Measurements from ENCODE around the gene COX6A2.

DNA sequence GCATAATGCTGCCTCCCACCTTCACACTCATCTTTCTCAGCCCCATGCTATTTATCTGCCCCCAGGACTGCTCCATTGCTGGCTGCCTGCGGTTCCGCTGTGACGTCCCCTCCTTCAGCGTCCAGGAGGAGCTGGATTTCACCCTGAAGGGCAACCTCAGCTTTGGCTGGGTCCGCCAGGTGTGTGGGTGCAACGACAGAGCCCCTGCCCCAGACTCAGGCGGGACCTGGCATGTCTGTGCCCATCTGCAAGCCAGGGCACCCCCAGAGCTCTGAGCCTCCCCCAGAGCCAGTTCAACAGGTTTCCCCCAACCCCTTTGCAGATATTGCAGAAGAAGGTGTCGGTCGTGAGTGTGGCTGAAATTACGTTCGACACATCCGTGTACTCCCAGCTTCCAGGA, 48.0 kb downstream of the COX6A2 start:
- TF ChIP-seq, protein P1, sequence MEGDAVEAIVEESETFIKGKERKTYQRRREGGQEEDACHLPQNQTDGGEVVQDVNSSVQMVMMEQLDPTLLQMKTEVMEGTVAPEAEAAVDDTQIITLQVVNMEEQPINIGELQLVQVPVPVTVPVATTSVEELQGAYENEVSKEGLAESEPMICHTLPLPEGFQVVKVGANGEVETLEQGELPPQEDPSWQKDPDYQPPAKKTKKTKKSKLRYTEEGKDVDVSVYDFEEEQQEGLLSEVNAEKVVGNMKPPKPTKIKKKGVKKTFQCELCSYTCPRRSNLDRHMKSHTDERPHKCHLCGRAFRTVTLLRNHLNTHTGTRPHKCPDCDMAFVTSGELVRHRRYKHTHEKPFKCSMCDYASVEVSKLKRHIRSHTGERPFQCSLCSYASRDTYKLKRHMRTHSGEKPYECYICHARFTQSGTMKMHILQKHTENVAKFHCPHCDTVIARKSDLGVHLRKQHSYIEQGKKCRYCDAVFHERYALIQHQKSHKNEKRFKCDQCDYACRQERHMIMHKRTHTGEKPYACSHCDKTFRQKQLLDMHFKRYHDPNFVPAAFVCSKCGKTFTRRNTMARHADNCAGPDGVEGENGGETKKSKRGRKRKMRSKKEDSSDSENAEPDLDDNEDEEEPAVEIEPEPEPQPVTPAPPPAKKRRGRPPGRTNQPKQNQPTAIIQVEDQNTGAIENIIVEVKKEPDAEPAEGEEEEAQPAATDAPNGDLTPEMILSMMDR (IDR thresholded peaks at IDR 0.05), result no peak
- no peak for TF ChIP-seq POLR2A (IDR thresholded peaks at IDR 0.05)

All from esophagus squamous epithelium (tissue), 4 donors.